Osteocyte (in vitro differentiated cells): Measurements from ENCODE around the gene HMCN2. TPM values are rescaled to one million over a fixed set of nuclear protein-coding genes. Genes with fewer than 3 reads are reported as not detected.

Experiments used
- DNase-seq: peaks from one replicate; pipeline ENCODE4 v3.0.0; 2021; ENCODE audit warnings: mixed read lengths; ENCODE audit not compliant: unreplicated experiment; ENCODE audit errors: extremely low spot score
- H3K27ac Mint-ChIP-seq: one replicate; pipeline ENCODE4 v1.8.0; 2021; ENCODE audit warnings: mild to moderate bottlenecking, mixed read lengths; ENCODE audit not compliant: unreplicated experiment
- H3K27me3 Mint-ChIP-seq: one replicate; pipeline ENCODE4 v1.8.0; 2021; ENCODE audit warnings: mixed read lengths; ENCODE audit not compliant: unreplicated experiment
- H3K36me3 Mint-ChIP-seq: one replicate; pipeline ENCODE4 v1.8.0; 2021; ENCODE audit warnings: mixed read lengths; ENCODE audit not compliant: unreplicated experiment
- H3K4me1 Mint-ChIP-seq: one replicate; pipeline ENCODE4 v1.8.0; 2021; ENCODE audit warnings: mixed read lengths; ENCODE audit not compliant: unreplicated experiment
- H3K4me3 Mint-ChIP-seq: one replicate; pipeline ENCODE4 v1.8.0; 2021; ENCODE audit warnings: mild to moderate bottlenecking, moderate library complexity, mixed read lengths; ENCODE audit not compliant: unreplicated experiment
- H3K9me3 Mint-ChIP-seq: one replicate; pipeline ENCODE4 v1.8.0; 2021; ENCODE audit warnings: mixed read lengths; ENCODE audit not compliant: unreplicated experiment
- CTCF ChIP-seq: fragments of 200-600 bp; sonication (generic); IDR thresholded peaks from 2 replicates; pipeline ENCODE4 v1.5.0; 2021; ENCODE audit warnings: antibody characterized with exemption, mild to moderate bottlenecking, moderate library complexity
- total RNA-seq: library from RNA; stranded (reverse); gene quantifications from 2 replicates; pipeline ENCODE4 v1.2.1, GENCODE V29; 2021

HMCN2 gene
- total RNA-seq, 1 donor from 2014 or later, result 0.05 TPM

GRCh38 chr9:130327070-130327780, 61.7 kb downstream of the HMCN2 start:
- peaks cover 56% of the 10 kb centered on the region for H3K27me3 Mint-ChIP-seq
- no peak overlapping the region for H3K27ac Mint-ChIP-seq
- TF ChIP-seq CTCF, result no peak
- H3K9me3 Mint-ChIP-seq, result no peaks in the 10 kb centered on the region
- no peaks in the 10 kb centered on the region for H3K36me3 Mint-ChIP-seq
- peaks cover 3% of the 10 kb centered on the region for H3K4me1 Mint-ChIP-seq
- no peak overlapping the region for H3K4me3 Mint-ChIP-seq
- no peak for DNase-seq

- Mint-ChIP-seq H3K36me3 (no peaks in the 10 kb centered on the region), H3K27me3 (peaks cover 56% of the 10 kb centered on the region), H3K4me3 (no peak overlapping the region), H3K27ac (no peak overlapping the region), H3K9me3 (no peaks in the 10 kb centered on the region), H3K4me1 (peaks cover 3% of the 10 kb centered on the region)
- DNase-seq, result no peak
- no peak for TF ChIP-seq CTCF
Measured at GRCh38 chr9:130327781-130328348, 62.3 kb downstream of the HMCN2 start.

GRCh38 chr9:130328349-130328801, 62.8 kb downstream of the HMCN2 start:
- no peaks in the 10 kb centered on the region for H3K36me3 Mint-ChIP-seq
- no peak overlapping the region for H3K4me3 Mint-ChIP-seq
- TF ChIP-seq CTCF, result no peak
- peaks cover 5% of the 10 kb centered on the region for H3K4me1 Mint-ChIP-seq
- no peaks in the 10 kb centered on the region for H3K9me3 Mint-ChIP-seq
- H3K27me3 Mint-ChIP-seq, result peaks cover 55% of the 10 kb centered on the region
- no peak for DNase-seq
- no peak overlapping the region for H3K27ac Mint-ChIP-seq

GRCh38 chr9:130329061-130329460, 63.5 kb downstream of the HMCN2 start:
- Mint-ChIP-seq H3K4me3 (no peak overlapping the region), H3K27ac (no peak overlapping the region), H3K27me3 (peaks cover 58% of the 10 kb centered on the region), H3K36me3 (no peaks in the 10 kb centered on the region), H3K4me1 (peaks cover 7% of the 10 kb centered on the region), H3K9me3 (no peaks in the 10 kb centered on the region)
- no peak for DNase-seq
- no peak for TF ChIP-seq CTCF

- no peak overlapping the region for H3K4me3 Mint-ChIP-seq
- H3K27ac Mint-ChIP-seq, result no peak overlapping the region
- H3K9me3 Mint-ChIP-seq, result no peaks in the 10 kb centered on the region
- H3K4me1 Mint-ChIP-seq, result peaks cover 7% of the 10 kb centered on the region
- H3K27me3 Mint-ChIP-seq, result peaks cover 56% of the 10 kb centered on the region
- DNase-seq, result no peak
- TF ChIP-seq CTCF, result no peak
- no peaks in the 10 kb centered on the region for H3K36me3 Mint-ChIP-seq
Measured at GRCh38 chr9:130330202-130330862, 64.8 kb downstream of the HMCN2 start.
